HG02970 (cell line): ENCODE data around the gene SEC23A.
"Not testable (repeated sequence)": the region's sequence is repeated elsewhere in the genome, so short reads cannot be mapped to it uniquely, and the experiment has no call there.

Experiments
- ATAC-seq: cut with Tn5 transposase; IDR thresholded peaks from one replicate; pipeline ENCODE4 v1.9.1; 2021; ENCODE audit warnings: mild to moderate bottlenecking, moderate library complexity, moderate number of reproducible peaks; ENCODE audit not compliant: unreplicated experiment, low FRiP score

Gene SEC23A

GRCh38 chr14:39102969-39103957 is at the start of gene SEC23A:
Gene SEC23A, minus strand, starts transcription at chr14:39103235. Its CDS starts 7,117 bp downstream, at chr14:39096118.
- peak; percentile 85 for ATAC-seq

GRCh38 chr14:39145266-39145966 is 42.4 kb upstream of the SEC23A start:
- ATAC-seq = no peak

- ATAC-seq = not testable (repeated sequence)
These were observed 40.2 kb upstream of the SEC23A start for GRCh38 chr14:39143226-39143625.

GRCh38 chr14:39141623-39142022 is 38.6 kb upstream of the SEC23A start:
- ATAC-seq = not testable (repeated sequence)

GRCh38 chr14:39140170-39140569 is 37.1 kb upstream of the SEC23A start:
- no peak for ATAC-seq

GRCh38 chr14:39138440-39138839 is 35.4 kb upstream of the SEC23A start:
- ATAC-seq = no peak

GRCh38 chr14:39137835-39138234 is 34.8 kb upstream of the SEC23A start:
- ATAC-seq = not testable (repeated sequence)

GRCh38 chr14:39122330-39123138 is 19.5 kb upstream of the SEC23A start:
- ATAC-seq = no peak

- peak; percentile 92 for ATAC-seq
These were observed 11.2 kb upstream of the SEC23A start, which contains the start of gene GEMIN2 for GRCh38 chr14:39114073-39114838. Gene GEMIN2, plus strand, starts transcription at chr14:39114323. Its CDS starts 16 bp downstream, at chr14:39114339.

- ATAC-seq = no peak
These were observed 10.6 kb upstream of the SEC23A start for GRCh38 chr14:39113685-39114072.

GRCh38 chr14:39109893-39110715 is 7.1 kb upstream of the SEC23A start:
- ATAC-seq = no peak

- ATAC-seq = no peak
These were observed 5.8 kb upstream of the SEC23A start for GRCh38 chr14:39108791-39109190.

GRCh38 chr14:39107591-39107996 is 4.6 kb upstream of the SEC23A start:
- no peak for ATAC-seq

- ATAC-seq = not testable (repeated sequence)
These were observed 1.2 kb upstream of the SEC23A start for GRCh38 chr14:39104078-39104801.

- ATAC-seq = peak; percentile 5
These were observed 618 bp downstream of the SEC23A start for GRCh38 chr14:39102265-39102968.

- no peak for ATAC-seq
These were observed 3.3 kb downstream of the SEC23A start for GRCh38 chr14:39099748-39100147.

GRCh38 chr14:39099215-39099614 is 3.8 kb downstream of the SEC23A start:
- ATAC-seq = not testable (repeated sequence)

GRCh38 chr14:39097159-39097558 is 5.9 kb downstream of the SEC23A start:
- ATAC-seq = no peak
